ENCODE data around the gene RNF180. TPM values are rescaled to one million over a fixed set of nuclear protein-coding genes. Genes with fewer than 3 reads are reported as not detected.

Gene RNF180
- total and polyA plus RNA-seq, 2 of the 8 experiments (the other 6 are each of a cell fraction or from before 2014, with no cell fraction given), result 0.39 to 2.3 TPM

GRCh38 chr5:64145216-64145895 is 20.3 kb upstream of the RNF180 start (continued):
- TF ChIP-seq FOSL1 (IDR thresholded peaks at IDR 0.05; ENCODE audit: insufficient read depth, low read depth, low read length) (no peak), CHD1 (IDR thresholded peaks at IDR 0.05; ENCODE audit: low read depth, low read length) (no peak)
